HG03439 (cell line): ENCODE measurements around the gene SEC31B.

Experiments
- ATAC-seq: cut with Tn5 transposase; IDR thresholded peaks from one replicate; pipeline ENCODE4 v1.9.1; 2021; ENCODE audit warnings: mild to moderate bottlenecking, moderate library complexity; ENCODE audit not compliant: unreplicated experiment

The SEC31B gene

GRCh38 chr10:100519311-100520051, at the start of gene SEC31B:
Gene SEC31B (minus strand): TSS chr10:100519861. CDS start chr10:100516952, 2,909 bp downstream.
- ATAC-seq, result no peak

GRCh38 chr10:100568912-100569311, 49.3 kb upstream of the SEC31B start:
- ATAC-seq, result no peak

GRCh38 chr10:100567826-100568225, 48.2 kb upstream of the SEC31B start:
- no peak for ATAC-seq

GRCh38 chr10:100567249-100567648, 47.6 kb upstream of the SEC31B start:
- ATAC-seq, result no peak

GRCh38 chr10:100566561-100566960, 46.9 kb upstream of the SEC31B start:
- ATAC-seq, result no peak

GRCh38 chr10:100565206-100565985, 45.7 kb upstream of the SEC31B start:
- no peak for ATAC-seq

GRCh38 chr10:100562008-100562672, 42.5 kb upstream of the SEC31B start:
- ATAC-seq, result peak; percentile 77

- ATAC-seq, result no peak
These were observed 41.3 kb upstream of the SEC31B start for GRCh38 chr10:100561005-100561404.

GRCh38 chr10:100560248-100560647, 40.6 kb upstream of the SEC31B start:
- ATAC-seq, result no peak

- no peak for ATAC-seq
These were observed 35.2 kb upstream of the SEC31B start for GRCh38 chr10:100554902-100555301.

GRCh38 chr10:100553929-100554328, 34.3 kb upstream of the SEC31B start:
- no peak for ATAC-seq

GRCh38 chr10:100551738-100552137, 32.1 kb upstream of the SEC31B start:
- ATAC-seq, result no peak

GRCh38 chr10:100551196-100551595, 31.5 kb upstream of the SEC31B start:
- ATAC-seq, result no peak

GRCh38 chr10:100544950-100545349, 25.3 kb upstream of the SEC31B start:
- no peak for ATAC-seq

- ATAC-seq, result no peak
These were observed 17.8 kb upstream of the SEC31B start for GRCh38 chr10:100537475-100537874.

GRCh38 chr10:100535715-100536353, 16.2 kb upstream of the SEC31B start, which contains the start of gene HIF1AN:
Gene HIF1AN (plus strand): TSS chr10:100535943. CDS start chr10:100535959, 16 bp downstream.
- ATAC-seq, result peak; percentile 96

GRCh38 chr10:100535338-100535714, 15.7 kb upstream of the SEC31B start:
- ATAC-seq, result no peak

GRCh38 chr10:100534726-100535125, 15.1 kb upstream of the SEC31B start:
- no peak for ATAC-seq

GRCh38 chr10:100531761-100532160, 12.1 kb upstream of the SEC31B start:
- no peak for ATAC-seq

- peak; percentile 55 for ATAC-seq
These were observed 10.0 kb upstream of the SEC31B start, which contains the start of gene NDUFB8 for GRCh38 chr10:100529475-100530298. Gene NDUFB8 (minus strand): TSS chr10:100529871. CDS start chr10:100529851, 20 bp downstream.
